GM18909 (cell line): ENCODE results near the gene REEP6.
"Not testable (repeated sequence)": the region's sequence is repeated elsewhere in the genome, so short reads cannot be mapped to it uniquely, and the experiment has no call there.

ENCODE experiments used
- ATAC-seq: cut with Tn5 transposase; IDR thresholded peaks from one replicate; pipeline ENCODE4 v1.9.1; 2021; ENCODE audit warnings: mild to moderate bottlenecking; ENCODE audit not compliant: unreplicated experiment, poor library complexity

REEP6 gene

DNA sequence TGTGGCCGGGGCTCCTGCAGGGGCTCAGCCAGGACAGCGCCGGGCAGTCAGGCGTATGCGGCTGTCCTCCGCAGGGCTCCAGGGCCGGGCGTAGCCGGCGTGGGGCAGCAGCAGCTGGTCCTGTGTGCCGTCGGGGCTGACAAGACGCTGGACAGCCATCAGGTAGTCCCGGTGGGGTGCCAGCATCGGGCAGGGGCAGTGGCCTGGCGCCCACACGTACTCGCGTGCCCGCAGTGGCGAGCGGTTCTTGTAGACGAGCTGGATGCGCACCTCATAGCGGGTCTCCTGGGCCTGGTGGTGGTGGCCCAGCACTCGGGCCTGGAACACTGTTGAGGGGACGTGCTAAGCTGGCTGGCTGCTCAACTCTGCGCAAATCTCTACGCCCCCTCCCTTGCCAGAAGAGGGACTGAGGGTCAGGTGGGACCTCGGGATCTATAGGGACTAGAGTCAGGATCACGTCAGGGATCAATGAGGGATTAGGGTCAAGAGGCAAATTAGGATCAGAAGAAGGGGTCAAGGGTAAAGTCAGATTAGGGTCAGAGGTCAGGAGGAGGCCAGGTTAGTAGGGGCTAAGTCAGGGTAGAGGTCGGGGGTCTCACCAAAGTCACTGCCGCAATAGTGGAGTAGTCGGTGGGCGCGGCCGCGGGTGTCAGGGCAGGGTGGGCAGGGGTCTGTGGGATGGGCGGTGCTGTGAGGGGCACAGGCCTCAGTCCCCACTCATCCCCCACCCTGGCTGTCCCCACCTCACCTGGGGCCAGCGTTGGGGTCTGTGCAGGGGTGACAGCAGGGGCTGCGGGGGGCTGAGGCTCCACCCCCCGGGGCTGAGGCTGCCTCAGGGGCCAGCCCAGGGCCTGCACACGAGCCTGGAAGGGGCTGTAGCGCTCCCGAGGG is 15.3 kb downstream of the REEP6 start:
- ATAC-seq = no peak

DNA sequence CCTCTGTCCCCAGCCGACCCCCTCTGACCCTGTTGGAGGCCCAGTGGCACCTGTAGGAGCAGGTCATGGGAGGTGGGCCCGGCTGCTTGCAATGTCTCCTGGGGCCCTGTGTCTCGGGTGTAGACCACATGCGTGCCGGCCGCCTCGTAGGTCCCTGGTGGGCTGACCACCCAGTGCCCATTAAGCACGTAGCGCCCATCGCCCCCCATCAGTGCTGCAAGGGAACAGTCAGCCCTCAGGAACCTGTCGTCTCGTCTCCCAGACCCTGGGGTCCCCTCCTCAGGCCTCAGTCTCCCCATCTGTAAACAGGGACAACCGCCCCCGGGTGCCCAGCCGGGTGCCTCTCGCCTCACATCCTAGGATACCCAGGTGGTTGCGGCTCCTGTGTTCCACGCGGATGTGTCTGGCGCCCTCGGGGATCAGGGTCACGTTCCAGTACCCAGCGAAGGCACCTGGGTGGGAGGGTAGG is 16.2 kb downstream of the REEP6 start:
- ATAC-seq = no peak

DNA sequence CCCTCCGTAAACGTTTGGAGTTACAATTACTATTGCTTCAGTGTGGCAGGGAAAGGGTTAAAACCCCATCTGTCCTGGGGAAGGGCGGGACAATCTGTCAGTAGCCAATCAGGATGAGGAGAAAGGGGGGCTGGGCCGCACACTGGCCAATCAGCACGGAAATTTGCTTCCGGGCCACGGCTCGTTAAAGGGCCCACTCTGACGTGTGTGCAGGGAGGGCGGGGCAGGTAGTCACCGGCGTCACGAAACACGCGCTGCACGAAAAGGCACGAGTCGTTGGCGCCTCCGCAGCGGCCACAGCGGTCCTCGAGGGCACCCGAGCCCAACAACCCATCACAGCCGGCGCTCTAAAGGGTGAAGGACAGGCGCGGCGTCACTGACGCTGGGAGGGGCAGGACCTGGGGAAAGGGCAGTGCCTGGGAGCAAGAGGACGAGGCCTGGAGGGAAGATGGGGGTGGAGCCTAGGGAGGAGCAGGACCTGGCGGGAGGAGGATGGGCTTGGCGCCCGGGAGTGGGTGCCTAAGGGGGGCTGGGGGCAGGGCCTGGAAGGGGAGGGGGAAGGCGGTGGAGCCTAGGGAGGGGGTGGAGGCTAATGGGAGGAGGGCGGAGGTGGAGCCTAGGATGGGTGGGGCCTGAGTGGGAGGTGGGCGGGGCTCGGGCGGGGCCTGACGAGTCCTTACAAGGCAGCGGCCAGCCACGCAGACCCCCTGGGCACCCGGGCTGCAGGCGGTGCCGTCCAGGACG is 17.0 kb downstream of the REEP6 start:
- peak; percentile 75 for ATAC-seq

DNA sequence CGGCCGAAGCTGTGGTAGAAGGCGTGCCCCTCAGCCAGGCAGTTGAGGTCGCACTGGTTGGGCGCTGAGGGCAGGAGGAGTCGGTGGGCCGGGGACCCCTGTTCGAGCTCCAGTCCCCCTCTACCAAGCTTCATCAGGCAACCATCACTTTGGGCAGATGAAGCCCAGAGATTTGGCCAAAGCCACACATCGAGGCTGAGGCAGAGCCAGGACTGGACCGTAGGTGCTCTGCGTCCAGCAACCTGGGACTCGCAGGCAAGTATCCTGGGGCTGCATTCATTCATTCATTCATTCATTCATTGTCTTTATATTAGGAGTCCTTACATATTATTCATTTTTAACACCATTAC is 17.5 kb downstream of the REEP6 start:
- no peak for ATAC-seq

DNA sequence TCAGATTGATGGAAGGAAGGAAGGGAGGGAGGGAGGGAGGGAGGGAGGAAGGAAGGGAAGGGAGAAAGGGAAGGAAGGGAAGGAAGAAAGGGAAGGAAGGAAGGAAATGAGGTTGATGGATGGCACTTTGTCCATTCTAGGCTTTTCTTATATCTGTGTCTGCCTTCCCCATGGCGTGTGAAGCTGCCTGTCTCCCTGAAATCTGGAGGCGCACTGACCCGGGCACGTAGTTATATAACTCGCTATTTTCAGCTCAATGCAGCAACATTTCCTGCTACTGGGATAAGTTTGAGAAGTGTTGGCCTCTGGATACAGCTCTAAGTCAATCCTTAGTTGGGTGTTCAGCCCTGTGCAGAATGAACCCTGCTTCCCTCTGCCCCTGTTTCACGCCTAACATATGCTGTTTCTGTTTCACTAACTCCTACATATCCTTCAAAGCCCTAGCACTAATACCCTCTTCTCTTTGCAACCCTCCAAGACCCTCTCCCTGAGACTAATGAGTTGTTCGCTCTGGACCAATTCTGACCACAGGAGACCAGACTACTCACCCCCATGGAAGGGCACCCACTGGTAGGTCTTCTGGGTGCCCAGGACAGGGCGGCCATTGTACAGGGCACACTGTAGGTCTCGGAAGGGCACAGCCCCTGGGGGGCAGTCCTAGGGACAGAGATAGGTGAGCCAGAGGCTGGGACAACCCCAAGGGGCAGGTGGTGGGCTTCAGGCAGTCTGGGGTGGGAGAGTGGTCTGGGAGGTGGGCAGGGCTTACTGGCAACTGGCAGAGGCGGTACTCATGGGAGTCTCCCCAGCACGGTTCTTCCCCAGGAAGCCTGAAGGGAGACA is 18.8 kb downstream of the REEP6 start:
- no peak for ATAC-seq

DNA sequence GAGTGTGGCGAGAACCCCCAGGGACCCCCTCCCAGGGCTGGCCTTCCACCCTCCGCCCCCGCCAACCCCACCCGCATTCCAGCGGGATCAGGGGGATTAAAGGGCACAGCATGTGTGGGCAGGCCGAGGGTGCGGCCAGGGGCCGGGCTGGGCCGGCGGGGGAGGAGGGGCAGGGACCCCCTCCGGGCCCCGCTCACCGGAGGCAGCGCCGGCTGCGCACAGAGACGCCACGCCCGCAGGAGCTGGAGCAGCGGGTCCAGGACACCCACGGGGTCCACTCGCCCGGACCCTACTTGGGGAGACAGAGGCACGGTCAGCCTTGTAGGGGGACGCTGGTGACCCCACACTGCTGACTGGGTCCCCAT is 19.4 kb downstream of the REEP6 start:
- no peak for ATAC-seq

DNA sequence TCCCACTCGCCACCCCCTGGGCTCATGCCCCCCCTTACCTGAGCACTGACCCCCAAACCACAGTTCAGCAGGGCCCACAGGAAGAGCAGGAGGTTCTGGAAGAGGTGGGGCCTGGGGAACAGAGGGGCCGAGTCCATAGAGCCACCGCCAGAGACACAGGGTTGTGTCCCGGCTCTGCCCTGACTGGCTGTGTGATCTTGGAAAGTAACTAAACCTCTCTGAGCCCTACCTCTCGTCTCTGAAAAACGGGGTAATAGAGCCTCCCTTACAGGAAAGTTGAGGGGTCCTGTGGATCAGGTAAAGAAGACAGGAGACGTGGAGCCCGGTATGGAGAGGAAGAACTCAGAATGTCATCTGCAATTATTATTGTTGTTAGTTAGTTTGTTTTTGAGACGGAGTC is 19.8 kb downstream of the REEP6 start:
- no peak for ATAC-seq

DNA sequence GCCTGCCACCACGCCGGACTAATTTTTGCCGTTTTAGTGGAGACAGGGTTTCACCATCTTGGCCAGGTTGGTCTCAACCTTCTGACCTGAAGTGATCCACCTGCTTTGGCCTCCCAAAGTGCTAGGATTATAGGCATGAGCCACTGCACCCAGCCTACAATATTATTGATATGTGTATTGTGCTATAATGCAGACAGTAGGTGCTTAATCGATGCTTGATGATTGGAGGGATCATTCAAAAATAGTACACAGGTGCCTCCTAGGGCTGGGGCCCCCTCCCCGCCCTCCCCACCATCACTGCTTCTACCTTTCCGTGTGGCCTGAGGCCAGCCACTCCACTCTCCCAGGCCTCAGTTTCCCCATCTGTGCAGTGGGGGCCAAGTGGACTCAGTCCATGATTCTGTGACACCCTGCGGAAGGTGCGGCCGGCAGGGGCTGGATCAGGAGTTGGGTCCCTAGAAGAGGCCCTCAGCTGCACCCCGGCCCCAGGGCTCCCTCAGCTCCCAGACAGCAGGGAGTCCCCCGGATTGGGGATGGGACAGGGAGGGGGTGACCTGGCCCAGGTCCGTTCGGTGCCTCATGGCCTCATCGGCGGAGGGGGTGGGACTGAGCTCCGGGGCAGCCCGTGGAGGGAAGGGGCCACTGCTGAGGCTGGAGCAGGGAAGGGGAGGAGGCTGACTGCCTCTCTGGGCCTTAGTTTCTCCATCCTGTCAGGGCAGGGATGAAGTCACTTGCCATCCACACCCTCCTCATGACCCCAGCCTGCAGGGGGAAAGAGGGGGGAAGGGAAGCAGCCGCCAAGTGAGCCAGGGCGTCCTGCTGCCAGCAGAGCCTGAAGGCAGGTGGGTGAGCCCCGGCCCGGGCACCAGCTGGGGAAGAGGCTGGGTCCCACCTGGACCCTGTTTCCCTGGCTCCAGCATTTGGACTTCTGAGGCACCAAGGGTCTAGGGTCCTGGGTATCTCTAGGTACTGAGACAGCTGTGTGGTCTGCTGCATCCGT is 20.6 kb downstream of the REEP6 start:
- ATAC-seq = no peak

DNA sequence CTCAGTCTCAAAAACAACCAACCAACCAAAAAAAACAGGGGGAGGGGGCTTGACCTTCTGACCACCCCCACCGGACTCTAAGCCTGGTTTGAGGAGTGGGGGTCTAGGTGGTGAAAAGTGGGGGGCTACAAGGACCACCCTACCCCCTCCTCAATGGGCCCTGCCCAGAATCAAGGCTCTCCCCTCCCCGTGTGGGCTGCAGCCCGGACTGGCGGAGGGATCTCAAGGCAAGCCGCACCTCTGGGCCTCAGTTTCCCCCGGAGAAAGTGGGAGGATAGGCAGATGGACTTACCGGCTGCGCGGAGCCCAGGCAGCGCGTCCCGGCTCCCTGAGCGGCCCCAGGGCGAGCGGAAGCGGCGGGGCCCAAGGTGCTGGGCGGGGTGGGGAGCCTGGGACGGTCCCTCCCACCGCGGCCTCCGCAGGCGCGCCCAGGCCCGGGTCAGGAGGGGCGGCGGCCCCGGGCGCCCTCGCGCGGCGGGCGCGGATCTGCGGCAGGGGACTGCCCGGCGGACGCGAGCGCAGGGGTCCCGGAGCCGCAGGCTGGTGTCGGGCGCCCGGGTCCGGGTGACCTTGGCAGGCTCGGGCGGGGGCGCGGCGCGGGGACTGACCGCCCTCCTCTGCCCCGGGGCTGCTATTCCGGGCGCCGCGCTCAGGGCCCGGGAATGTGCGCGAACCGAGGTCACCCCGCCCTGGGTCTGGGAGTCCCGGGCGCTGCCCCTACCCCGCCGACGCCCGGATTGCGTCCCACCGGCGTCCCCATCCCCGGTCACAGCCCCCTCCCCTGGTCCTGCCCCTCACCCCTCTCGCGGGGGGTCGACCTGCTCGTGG is 21.9 kb downstream of the REEP6 start, which contains the start of gene ADAMTSL5:
TSS of gene ADAMTSL5 (minus strand) at position 349 of the 828 bp plus-strand sequence. CDS start 2,076 bp downstream, outside the sequence.
- ATAC-seq = no peak

DNA sequence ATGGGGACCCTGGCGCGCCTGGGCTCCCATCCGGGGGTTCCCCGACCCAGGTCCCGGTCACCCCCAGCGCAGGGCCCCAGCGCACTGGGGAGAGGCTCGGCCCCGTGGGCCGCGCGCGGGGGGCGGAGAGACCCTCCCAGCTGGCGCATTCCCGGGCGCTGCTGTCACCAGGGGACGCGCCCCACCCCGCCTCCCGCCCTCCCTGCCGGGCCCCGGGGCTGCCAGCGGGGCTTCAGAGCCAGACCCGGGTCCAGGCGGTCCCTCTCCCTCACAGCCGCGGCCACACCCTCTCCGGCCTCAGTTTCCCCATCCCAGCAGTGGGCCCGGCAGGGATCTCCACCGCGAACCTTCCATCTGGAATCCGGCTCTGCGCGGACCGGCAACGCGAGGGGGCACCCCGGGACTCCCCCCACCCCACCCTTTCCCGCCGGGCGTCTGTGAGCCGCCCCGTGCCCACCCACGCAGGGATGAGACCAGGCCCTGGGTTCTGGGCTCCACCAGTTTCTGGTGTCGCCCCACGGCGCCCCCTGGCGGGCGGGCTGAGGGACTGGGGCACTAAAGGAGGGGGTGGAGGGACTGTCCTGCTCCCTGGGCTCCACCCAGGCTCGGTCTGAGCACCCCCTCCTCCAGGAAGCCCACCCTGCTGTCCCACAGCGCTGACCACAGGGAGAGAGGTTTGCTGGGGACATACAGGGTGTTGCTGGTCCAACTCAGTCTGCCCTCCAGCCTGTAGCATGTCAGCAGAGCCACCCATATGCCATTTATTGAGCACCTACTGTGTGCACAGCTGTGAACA is 22.7 kb downstream of the REEP6 start:
- no peak for ATAC-seq

DNA sequence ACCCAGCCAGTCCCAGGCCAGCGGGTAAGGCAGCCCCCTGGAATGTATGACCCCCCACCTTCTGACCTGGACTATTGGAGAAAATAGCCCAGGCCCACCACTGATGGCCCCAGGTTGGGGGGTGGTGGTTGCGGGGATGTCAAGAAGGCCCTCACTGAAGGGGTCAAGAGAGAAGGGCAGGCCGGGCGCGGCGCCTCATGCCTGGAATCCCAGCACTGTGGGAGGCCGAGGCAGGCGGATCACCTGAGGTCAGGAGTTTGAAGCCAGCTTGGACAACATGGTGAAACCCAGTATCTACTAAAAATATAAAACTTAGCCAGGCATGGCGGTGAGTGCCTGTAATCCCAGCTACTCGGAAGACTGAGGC is 23.3 kb downstream of the REEP6 start:
- ATAC-seq = no peak

DNA sequence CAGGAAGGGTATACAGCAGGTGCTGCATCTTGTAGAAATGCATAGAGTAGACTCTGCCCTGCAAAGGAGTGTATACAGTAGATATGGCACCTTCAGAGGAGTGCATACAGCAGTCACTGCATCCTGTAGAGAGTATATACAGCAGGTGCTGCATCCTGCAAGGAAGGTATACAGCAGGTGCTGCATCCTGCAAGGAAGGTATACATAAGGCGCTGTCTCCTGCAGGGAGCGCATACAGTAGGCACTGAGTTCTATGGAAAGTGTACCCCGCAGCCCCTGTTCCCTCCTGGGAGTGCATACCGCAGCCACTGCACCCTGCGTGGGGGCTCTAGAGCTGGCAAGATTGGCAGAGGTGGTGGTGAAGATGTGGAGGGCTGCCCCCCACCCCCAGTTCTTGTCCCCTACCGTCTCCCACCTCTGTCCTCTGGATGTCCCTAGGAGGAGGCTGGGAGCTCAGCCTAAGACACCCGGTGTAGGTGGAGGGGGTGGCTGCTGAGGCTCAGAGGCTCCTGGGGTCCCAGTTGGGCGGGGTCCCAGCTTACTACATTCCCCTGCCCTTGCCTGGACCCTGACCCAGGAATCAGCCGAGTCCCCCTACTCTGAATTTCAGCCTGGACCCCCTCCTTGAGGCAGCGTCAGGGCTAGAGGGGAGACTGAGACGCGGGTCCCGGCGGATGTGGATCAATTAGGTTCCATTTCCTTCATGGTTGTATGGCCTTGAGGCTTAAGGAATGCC is 24.2 kb downstream of the REEP6 start:
- ATAC-seq = no peak

DNA sequence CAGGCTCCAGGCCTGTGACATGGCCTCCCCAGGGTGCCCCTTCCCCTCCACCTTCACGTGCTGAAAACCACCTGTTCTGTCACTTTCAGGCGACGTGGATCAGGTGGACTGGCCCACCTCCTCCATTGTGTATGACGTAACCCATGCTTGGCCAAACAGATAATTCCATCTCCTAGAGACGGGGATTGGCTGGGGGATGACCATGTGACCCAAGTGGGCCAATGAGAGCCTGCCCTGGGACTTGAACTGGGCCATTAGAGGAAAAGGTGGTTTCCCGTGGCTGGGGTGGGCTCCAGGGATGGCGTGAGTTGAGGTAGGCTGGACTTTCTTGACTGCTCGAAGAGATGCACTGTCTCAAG is 25.4 kb downstream of the REEP6 start:
- no peak for ATAC-seq

DNA sequence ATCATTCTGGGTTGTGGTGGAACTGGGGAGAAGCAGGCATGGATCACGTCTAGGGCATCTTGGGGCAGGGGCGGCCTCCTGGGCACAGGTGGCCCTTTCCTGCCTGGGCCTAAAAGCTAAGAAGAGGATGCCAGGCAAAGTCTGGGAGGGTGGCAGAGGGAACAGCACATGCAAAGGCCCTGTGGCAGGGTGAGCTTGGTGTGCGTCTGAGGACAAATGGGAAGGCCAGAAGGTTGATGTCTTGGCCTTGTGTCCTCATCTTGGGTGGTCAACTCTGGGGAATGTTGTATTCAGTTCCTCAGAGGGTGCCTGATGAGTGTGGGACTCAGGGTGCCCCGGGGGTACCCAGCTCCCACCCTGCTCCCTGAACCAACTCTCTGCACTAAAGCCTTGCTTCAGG is 27.5 kb downstream of the REEP6 start:
- no peak for ATAC-seq

DNA sequence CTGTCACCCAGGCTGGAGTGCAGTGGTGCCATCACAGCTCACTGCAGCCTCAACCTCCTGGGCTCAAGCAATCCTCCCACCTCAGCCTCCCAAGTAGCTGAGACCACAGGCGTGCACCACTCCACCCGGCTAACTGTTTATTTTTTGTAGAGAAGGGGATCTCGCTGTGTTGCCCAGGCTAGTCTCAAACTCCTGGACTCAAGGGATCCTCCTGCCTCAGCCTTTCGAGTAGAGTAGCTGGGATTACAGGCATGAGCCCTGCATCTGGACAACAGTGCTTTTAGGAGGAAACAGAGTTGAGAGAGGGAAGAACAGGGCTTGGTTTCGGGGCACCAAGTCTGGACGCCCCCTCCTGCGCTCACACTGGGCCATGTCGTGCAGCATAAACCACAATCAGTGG is 28.8 kb downstream of the REEP6 start:
- ATAC-seq = not testable (repeated sequence)

DNA sequence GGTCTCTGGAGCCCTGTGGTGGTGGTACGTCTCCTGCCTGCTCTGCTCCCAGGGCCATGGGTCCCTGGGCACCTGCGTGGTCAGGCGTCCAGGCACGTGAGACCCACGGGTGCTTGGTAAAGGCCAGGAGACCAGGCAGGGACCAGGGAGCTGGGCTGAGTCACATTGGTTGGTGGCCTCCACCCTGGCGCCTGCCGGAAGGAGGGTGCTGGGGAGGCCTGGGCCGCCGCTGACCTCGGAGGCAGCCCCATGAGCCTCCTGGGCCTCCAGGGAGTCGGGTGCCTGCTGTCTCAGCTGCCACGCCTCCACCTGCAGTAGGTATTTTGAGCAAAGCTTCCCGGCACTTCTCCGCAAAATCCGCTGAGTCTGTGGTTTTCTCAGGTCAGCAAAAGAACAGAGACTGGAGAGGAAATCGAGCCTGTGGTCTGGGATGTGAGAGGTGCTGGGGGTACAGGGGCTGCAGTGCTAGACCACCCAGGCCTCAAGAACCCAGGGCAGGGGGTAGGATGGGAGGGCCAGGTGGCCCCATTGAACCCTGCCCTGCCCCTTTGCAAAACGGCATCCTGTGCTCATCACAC is 29.3 kb downstream of the REEP6 start:
- no peak for ATAC-seq

DNA sequence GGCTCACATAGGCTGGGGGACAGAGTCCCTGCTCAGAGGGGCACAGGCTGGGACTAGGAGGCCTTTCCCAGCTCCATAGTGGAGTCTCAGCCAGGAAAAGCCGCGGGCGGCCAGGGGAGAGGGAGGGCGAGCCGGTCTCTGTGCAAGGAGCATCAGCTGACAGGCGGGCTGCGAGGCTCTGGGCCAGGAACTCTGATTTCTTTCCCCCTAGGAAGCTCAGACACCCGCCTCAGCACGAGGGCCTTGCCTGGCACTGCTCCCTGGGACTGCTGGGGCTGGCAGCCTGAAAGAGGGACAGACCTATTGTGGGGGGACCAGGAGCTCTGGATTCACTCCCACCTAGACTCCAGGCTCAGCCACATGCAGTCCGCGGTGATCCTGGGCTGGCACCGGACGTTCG is 30.7 kb downstream of the REEP6 start:
- no peak for ATAC-seq
